CMK (cell line): ENCODE results near the gene POP7.
A peak's percentile ranks its signal among the peaks of the same experiment; 100 is the strongest.
"Not testable (repeated sequence)": the region's sequence is repeated elsewhere in the genome, so short reads cannot be mapped to it uniquely, and the experiment has no call there.

Experiments
- DNase-seq: peaks from one replicate; pipeline ENCODE4 v3.0.0-alpha.2; 2010; ENCODE audit warnings: low read depth

The POP7 gene

DNA sequence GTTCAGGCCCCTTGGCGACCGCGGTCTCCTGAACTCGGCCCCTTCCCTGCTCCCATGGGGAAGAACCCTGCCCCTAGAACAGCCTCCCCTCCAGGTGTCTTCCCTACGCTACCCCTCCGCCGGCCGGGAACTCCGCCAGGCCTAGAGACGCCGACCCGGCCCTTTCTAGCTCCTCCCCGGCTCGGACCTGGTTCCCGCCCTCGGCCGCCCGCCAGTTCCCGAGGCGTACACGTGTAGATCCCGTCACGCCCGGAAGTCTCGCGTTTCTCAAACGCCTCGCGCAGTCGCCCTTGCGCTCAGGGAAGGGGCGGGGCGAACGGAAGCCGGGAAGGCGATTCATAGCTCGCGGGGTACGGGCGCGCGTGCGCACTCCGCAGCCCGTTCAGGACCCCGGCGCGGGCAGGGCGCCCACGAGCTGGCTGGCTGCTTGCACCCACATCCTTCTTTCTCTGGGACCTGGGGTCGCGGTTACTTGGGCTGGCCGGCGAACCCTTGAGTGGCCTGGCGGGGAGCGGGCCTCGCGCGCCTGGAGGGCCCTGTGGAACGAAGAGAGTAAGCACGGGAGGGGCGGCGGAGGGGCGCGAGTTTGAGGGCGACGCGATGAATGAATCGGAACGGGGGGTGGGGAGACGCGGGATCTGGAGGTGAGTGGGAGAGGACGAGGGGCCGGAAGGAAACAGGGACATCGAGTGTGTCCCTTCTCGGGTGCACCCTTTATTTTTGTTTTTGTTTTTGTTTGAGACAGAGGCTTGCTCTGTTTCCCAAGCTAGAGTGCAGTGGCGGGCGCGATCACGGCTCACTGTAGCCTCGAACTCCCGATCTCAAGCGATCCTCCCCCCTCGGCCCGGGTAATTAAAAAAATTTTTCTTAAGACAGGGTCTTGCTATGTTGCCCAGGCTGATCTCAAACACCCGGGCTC is at the start of gene POP7:
Gene POP7 (plus strand): TSS at position 369 of the 919 bp plus-strand sequence. CDS start 710 bp downstream, outside the sequence.
- DNase-seq: peak; percentile 92

DNA sequence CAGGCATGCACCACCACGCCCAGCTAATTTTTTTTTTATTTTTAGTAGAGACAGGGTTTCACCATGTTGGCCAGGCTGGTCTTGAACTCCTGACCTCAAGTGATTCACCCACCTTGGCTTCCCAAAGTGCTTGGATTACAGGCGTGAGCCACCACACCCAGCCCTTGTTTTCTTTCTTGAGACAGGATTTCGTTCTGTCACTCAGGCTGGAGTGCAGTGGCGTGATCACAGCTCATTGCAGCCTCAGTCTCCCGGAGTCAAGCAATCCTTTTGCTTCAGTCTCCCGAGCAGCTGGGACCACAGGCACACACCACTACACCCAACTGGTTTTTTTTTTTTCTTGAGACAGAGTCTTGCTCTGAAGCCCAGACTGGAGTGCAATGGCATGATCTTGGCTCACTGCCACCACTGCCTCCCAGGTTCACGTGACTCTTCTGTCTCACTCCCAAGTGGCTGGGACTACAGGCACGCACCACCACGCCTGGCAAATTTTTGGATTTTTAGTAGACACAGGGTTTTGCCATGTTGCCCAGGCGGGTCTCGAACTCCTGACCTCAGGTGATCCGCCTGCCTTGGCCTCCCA is 43.6 kb upstream of the POP7 start:
- DNase-seq: not testable (repeated sequence)

DNA sequence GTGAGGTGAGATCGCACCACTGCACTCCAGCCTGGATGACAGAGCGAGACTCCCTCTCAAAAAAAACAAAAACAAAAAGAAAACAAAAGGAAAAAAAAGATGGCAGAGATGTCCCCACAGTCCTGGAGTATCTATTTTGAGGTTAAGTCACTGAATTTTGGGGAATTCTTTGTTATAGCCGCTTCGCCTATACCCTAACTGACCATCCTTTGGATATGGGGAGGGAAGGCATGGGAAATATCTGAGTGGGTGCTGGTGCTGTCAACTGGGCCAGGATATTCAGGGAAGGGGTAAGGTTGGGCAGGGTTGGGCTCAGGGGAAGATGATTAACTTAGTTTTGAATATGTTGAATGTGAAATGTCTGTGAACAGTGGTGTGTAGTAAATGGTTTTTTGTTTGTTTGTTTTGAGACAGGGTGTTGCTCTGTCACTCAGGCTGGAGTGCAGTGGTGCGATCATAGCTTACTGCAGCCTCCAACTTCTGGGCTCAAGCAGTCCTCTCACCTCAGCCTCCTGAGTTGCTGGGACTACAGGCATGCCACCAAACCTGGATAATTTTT is 40.7 kb upstream of the POP7 start:
- no peak for DNase-seq

DNA sequence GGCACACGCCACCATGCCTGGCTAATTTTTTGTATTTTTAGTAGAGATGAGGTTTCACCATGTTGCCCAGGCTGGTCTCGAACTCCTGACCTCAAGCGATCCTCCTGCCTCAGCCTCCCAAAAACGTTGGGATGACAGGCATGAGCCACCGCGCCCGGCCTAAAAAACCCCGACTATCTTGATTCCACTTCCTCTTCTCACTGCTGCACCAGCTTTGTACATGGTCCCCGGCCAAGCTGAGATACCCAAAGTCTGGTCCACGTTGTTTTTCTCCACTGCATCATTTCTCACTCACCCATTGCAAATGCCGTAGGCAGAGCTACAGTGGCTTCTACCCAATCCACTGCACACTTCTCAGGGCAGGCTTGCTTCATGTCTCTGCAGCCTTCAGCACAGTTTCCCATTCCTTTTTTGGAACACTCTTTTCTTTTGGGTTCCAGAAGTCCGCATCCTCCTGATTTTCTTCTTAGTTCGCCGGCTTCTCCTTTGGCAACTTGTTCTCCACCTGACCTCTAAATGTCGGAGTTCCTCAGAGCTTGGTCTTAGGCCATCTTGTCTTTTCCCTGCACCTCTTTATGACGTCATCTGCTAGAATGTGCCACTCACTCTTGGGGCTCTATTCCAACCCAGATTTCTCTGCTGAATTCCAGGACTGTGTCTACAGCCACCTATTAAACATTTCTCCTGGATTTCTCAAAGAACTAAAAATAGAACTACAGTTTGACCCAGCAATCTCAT is 38.4 kb upstream of the POP7 start:
- DNase-seq: no peak

DNA sequence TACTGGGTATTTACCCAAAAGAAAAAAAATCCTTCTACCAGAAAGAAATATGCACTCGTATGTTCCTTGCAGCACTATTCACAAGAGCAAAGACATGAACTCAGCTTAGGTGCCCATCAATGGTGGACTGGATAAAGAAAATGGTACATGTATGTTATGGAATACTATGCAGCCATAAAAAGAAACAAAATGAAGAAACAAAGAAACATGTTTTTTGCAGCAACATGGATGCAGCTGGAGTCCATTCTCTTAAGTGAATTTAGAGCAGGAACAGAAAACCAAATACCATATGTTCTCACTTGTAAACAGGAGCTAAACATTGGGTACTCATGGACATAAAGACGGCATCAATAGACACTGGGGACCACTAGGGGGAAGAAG is 37.9 kb upstream of the POP7 start:
- DNase-seq: no peak

DNA sequence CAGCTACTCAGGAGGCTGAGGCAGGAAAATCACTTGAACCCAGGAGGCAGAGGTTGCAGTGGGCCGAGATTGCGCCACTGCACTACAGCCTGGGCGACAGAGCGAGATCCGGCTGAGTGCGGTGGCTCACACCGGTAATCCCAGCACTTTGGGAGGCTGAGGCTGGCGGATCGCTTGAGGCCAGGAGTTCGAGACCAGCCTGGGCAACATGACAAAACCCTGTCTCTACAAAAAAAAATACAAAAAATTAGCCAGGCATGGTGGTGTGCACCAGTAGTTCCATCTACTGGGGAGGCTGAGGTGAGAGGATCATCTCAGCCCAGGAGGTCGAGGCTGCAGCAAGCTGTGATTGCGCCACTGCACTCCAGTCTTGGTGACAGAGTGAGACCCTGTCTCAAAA is 36.8 kb upstream of the POP7 start:
- not testable (repeated sequence) for DNase-seq

DNA sequence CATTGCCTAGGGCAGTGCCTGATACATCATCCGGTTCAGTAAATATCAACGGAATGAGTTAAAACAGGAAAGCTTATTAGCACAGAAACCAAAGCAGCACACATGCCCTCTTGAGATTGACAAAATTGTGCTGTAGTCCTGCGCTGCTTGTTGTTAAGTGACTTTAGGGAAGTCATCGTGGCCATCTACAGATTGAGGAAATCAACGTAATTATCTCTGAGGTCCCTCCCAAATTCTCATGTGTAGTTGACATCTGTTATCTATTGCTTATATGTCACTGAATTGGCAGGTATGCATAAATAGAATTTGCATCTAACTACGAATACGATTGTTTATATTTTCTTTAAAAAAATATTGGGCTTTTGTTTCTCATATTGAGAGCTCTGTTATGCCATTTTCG is 35.8 kb upstream of the POP7 start:
- DNase-seq: no peak

DNA sequence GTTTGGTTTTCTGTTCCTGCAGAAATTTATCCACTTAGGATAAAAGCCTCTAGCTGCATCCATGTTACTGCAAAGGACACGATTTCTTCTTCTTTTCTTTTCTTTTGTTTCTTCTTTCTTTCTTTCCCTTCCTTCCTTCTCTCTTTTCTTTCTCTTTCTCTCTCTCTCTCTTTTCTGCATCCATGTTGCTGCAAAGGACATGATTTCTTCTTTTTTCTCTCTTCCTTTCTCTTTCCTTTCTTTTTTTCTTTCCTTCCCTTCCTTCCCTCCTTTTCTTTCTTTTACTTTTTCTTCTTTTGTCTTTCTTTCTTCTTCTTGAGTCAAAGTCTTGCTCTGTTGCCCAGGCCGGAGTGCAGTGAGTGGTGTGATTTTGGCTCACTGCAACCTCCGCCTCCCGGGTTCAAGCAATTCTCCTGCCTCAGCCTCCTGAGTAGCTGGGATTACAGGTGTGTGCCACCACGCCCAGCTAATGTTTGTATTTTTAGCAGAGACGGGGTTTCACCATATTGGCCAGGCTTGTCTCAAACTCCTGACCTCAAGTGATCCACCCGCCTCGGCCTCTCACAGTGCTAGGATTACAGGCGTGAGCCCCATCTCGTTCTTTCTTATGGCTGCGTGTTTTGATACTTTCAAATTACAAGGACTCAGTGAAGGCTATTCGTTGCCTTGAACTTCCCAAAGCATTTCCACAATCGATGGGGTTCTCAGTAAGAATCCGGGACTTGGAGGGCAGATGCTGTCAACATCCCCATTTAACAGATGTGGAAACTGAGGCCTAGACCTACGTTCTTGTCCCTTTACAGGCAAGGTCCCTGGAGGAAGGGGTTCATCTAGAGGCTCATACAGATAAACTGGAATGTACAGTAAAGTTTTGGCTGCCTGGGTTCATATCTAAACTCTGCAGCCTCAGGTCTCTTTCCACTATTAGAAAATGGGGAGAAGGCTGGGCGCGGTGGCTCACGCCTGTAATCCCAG is 34.3 kb upstream of the POP7 start:
- no peak for DNase-seq

DNA sequence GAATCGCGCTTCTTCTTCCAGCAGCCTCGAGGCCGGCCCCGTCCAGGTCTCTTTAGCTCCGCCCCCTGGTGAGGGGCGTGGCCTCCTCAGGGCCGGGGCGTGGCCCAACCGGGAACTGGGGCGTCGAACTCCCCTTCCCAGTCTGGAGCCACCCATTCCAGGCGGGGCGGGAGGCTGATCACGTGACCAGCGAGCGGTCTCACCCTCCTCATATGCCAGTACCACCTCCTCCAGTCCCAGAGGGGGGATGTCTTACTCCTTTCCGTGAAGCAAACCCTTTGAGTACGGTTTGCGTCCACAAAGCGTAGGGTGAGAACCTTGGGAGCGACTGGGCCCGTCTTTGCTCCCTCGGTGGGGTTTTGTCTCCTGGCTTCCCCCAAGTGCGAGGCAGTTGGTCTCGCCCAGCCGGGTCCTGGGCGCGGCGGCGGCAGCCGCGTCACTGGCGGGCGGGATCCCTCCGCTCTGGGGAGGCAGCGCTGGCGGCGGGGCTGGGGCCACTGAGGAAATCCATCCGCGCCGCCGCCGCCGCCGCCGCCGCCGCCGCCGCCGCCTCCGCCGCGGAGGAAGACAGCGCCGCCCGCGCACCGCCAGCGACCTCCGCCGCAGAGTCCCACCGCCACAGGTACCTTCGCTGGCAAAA is 32.5 kb upstream of the POP7 start, which contains the start of gene GNB2:
Gene GNB2 (plus strand): TSS at position 439 of the 640 bp plus-strand sequence. CDS start 2,526 bp downstream, outside the sequence.
- peak; percentile 99 for DNase-seq

DNA sequence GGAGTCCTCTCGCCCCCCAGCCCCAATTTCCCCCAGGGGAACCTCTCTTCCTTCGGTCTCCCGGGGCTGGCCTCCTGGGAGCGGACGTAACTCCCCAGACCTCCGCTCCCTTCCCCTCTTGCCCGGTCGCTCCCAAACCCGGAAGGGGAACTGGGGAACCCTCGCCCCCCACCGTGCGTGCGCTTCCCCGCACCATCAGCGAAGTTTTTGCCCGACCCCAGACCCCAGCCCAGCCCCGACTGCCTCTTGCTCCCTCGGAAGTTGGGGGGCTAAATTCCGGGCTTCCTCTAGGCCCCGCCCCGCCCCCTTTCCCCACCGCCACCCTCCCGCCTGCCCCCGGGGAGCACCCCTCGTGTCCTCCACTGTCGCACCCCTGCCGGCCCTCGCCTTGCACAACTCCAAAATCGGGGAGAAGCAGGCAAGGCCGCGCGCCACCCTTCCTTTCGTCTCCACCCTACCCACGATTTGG is 31.9 kb upstream of the POP7 start:
- no peak for DNase-seq

DNA sequence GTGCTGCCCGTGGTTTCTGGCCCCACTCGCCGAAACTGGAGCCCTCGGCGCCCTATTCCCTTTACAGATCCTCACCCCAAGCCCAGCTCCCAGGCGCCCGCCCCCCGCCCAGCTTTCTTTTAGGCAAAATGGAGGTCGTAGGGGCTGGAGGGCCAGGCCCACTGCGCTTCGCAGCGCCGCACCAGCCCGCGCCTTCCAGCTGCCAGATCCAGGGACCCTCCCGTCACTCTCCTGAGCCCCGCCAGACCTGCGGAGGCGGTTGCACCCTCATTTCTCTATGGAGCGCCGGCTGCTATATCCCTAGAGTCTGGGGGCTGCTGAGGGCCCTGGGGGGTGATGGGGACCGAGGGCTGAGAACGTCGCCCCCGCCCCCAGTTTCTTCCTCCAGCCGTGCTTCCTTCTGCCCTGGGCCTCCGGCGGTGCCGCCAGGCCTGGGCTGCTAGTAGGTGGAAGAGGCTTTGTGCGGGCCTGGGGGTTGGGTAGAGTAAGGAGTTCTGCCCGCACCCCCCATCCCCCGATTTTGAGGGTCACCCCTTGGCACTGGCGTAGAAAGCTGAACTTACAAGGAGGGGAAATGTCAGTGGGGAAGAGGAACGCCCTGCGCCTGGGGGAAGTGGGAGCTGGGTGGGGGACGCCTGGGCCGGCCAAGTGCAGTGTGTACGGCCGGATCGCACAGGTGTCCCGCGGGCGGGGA is 31.4 kb upstream of the POP7 start:
- no peak for DNase-seq

DNA sequence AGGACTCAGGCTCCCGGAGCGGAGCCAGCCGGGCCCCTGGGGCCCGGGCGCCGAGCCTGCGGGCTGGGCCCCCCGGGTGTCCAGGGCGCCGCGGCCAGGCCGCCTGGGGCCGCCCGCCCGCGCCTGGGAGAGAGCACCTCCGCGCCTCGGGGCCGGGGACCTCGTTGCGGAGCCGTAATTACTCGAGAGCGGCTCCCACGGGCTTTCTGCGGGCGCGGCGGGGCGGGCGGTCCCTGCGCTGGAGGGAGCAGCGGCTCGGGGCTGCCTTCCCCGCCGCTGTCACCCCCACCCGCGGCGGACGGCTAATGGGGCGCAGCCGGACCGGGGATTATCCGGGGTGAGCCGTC is 30.8 kb upstream of the POP7 start:
- no peak for DNase-seq

DNA sequence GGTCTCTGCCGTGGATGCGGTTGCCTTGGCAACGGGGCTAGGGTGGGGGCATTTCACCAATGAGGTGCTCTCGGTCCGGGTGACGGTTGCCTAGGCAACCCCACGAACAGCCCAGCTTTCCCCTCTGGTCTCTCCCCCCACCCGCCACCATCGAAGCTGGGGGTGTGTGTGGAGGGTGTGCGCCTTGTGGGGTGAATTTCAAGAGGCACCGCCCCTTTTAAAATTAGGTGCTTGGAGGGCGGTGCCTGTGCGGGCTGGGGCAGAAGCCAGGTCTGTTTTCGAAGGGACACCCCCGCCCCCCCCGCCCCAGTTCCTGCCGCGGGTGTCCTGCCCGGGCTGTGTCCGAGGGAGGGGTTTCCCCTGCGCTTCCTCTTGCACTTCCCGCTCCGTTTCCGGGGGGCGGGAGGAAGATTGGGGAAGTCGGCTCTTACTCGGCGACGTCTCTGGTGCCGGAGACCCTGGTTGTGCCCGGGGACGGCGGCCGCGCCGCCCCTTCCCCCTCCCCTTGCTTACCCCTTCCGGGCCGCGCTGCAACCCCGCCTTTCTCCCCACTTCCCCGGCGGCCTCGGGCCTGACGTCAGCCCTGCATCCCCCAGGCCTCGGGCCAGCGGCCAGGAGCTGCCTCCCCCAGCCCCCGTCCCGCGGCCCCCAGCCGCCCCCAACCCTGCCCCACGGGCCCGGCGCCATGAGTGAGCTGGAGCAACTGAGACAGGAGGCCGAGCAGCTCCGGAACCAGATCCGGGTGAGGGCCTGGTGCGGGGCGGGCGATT is 30.2 kb upstream of the POP7 start:
- DNase-seq: peak; percentile 70

DNA sequence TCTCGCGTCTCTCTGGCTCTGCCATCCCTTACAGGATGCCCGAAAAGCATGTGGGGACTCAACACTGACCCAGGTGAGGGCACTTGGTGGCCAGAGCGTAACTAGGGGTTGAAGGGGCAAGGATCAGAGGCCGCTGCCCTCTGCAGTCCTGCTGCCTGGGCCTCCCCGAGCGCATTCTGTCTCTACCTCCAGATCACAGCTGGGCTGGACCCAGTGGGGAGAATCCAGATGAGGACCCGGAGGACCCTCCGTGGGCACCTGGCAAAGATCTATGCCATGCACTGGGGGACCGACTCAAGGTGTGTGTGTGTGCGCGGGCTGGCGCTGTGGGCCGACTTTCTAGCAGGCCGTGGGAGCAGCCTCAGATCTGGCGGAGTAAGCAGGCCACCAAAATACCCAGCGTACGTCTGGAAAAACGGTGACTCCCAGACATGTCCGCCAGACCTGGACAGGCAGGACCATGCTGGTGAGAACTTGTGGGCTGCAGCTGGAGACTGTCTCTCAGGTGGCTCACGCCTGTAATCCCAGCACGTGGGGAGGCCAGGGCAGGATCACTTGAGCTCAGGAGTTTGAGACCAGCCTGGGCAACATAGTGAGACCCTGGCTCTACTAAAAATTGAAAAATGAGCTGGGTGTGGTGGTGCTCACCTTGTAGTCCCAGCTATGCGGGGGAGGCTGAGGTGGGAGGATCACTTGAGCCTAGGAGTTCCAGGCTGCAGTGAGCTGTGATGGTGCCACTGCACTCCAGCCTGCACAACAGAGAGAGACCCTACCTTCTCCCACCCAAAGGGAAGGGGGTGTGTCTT is 29.2 kb upstream of the POP7 start:
- DNase-seq: no peak

DNA sequence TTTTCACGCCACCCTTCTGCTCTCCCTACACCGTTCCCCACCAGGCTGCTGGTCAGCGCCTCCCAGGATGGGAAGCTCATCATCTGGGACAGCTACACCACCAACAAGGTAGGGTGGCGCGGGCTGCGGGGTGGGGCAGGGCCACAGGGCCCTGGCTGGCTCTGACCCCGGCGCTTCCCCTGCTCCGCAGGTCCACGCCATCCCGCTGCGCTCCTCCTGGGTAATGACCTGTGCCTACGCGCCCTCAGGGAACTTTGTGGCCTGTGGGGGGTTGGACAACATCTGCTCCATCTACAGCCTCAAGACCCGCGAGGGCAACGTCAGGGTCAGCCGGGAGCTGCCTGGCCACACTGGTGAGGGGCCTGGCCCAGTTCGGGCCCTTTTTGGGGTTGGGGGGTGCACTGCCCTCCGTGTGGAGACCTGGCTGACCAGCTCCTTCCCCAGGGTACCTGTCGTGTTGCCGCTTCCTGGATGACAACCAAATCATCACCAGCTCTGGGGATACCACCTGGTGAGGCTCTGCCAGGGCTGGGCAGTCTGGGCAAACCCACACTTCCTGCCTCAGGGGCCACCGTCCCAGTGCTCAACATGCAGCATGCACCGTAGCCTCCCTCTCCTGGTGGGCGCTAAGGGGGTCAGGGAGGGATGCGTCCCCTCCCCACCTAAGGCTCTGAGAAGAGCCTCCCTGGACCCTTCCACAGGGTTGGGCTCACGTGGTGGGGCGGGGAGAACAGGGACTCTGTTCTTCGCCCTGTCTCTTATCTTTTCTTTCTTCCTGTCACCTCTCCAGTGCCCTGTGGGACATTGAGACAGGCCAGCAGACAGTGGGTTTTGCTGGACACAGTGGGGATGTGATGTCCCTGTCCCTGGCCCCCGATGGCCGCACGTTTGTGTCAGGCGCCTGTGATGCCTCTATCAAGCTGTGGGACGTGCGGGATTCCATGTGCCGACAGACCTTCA is 28.3 kb upstream of the POP7 start:
- DNase-seq: no peak

DNA sequence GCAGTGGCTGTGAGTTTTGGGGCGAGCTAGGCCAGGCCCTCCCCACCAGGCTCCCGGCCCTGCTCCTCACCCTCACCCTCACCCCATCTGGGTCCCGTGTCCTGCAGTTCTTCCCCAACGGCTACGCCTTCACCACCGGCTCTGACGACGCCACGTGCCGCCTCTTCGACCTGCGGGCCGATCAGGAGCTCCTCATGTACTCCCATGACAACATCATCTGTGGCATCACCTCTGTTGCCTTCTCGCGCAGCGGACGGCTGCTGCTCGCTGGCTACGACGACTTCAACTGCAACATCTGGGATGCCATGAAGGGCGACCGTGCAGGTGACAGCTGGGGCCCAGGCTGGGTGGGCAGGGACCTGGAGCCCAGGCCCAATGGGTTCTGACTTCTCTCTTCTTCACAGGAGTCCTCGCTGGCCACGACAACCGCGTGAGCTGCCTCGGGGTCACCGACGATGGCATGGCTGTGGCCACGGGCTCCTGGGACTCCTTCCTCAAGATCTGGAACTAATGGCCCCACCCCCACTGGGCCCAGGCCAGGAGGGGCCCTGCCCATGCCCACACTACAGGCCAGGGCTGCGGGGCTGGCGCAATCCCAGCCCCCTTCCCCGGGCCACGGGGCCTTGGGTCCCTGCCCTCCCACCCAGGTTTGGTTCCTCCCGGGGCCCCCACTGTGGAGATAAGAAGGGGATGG is 27.5 kb upstream of the POP7 start:
- DNase-seq: no peak
